Transverse colon (tissue), 4 donors: Measurements from ENCODE around the gene CDC42EP3. TPM values are rescaled to one million over a fixed set of nuclear protein-coding genes. Genes with fewer than 3 reads are reported as not detected.

Source experiments
- DNase-seq: peaks from one replicate; pipeline ENCODE4 v3.0.0-alpha.2; 2019
- H3K27ac ChIP-seq, 4 donors: fragments of 200-600 bp; sonication (generic); 2 replicates each; pipeline ENCODE4 v1.5.1; 2016 to 2018; ENCODE audit warnings: inconsistent platforms in 4 of 4
- H3K27me3 ChIP-seq: fragments of 200-600 bp; sonication (generic); 2 replicates; pipeline ENCODE4 v1.5.1; 2017; ENCODE audit warnings: inconsistent platforms
- H3K36me3 ChIP-seq, 4 donors: fragments of 200-600 bp; sonication (generic); 2 replicates each; pipeline ENCODE4 v1.5.1; 2017 to 2019; ENCODE audit warnings: inconsistent platforms in 4 of 4
- H3K4me1 ChIP-seq, 4 donors: fragments of 200-600 bp; sonication (generic); 2 replicates each; pipeline ENCODE4 v1.5.1; 2017 to 2020; ENCODE audit warnings: inconsistent platforms in 4 of 4
- H3K4me3 ChIP-seq, 4 donors: fragments of 200-600 bp; sonication (generic); 1 replicate in 1 of 4; 2 replicates in 3 of 4; pipeline versions ENCODE4 v1.5.1 to v1.6.1; 2017 to 2019; ENCODE audit warnings: inconsistent platforms in 4 of 4
- H3K9me3 ChIP-seq, 2 donors: fragments of 200-600 bp; sonication (generic); 2 replicates each; pipeline ENCODE4 v1.5.1; 2017 to 2019; ENCODE audit warnings: inconsistent platforms in 2 of 2
- EP300 ChIP-seq: sonication (generic); formaldehyde crosslinking; IDR thresholded peaks from one replicate; pipeline ENCODE4 v1.6.1; 2017; ENCODE audit warnings: antibody characterized with exemption, low read depth
- POLR2A ChIP-seq: fragments of 450-650 bp; IDR thresholded peaks from one replicate; pipeline ENCODE4 v1.6.1; 2016; ENCODE audit warnings: antibody characterized with exemption, mild to moderate bottlenecking, moderate library complexity
- POLR2AphosphoS5 ChIP-seq, 3 donors: sonication (generic); formaldehyde crosslinking; IDR thresholded peaks; one replicate each; pipeline ENCODE4 v1.6.1; 2016; ENCODE audit warnings: antibody characterized with exemption in 3 of 3
- WGBS, 2 donors: methylation state at CpG; one replicate each; pipeline ENCODE4 v1.1.5; 2018; ENCODE audit warnings: low coverage in 1 of 2; 5-methylcytosine and 5-hydroxymethylcytosine counted together
- in situ Hi-C, 4 donors: fragments of 200-750 bp; cut with MboI; loops; one replicate each; pipeline versions ENCODE4 v1.15.0 to v1.15.1; 2017; ENCODE audit warnings: low sequenced_read_pairs in 3 of 4, low pct_ligation_motif_present in 1 of 4, low pct_unique_long_range_greater_than_20kb in 1 of 4
- intact Hi-C: fragments of 100-400 bp; cut with DNase I; formaldehyde crosslinking; loops from one replicate; pipeline ENCODE4 v1.15.1; 2023; ENCODE audit warnings: low total_unique reads
- total RNA-seq, 4 donors: library from RNA; depleted of rRNA; stranded (reverse); fragments of >200 nt; gene quantifications; one replicate each; pipeline ENCODE4 v1.1.0, GENCODE V29; 2016
- TF ChIP-seq, protein P1 (sequence below), 5 experiments: fragments of 200-600 bp in 3 of 5; fragments of 450-650 bp in 2 of 5; sonication (generic) in 3 of 5; IDR thresholded peaks; 1 replicate in 2 of 5; 2 replicates in 3 of 5; pipeline ENCODE4 v1.5.1; 2016 to 2017; ENCODE audit warnings: antibody characterized with exemption in 5 of 5, inconsistent platforms in 3 of 5, mild to moderate bottlenecking in 2 of 5, moderate library complexity in 1 of 5

CDC42EP3 gene
- total RNA-seq, 4 donors from 2014 or later, result 20.6 to 104 (median 31.8) TPM

DNA sequence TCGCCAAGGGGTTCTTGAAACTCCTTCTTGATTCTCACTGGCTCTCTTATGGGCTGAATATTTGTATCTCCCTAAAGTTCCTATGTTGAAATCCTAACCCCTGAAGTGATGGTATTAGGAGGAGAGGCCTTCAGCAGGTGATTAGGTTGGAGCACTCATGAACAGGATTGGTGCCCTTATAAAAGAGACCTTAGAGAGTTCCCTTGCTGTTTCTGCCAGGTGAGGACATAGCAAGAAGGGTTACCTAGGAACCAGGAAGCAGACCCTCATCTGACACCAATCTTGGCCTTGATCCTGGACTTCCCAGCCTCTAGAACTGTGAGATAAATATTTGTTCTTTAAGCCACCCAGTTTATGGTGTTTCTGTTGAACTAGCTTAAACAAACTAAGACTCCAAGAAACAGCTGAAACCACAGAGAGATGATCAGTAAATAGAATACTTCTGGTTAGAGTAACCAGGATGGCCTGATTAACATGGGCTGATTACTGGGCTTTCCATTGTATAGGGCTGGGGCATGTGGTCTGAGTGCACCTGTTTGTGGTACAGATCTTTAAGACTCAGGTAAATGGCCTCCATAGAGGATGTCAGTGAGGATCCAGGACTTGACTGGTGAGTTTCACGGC is 7.7 kb upstream of the CDC42EP3 start:
- Histone ChIP-seq H3K9me3 (no peaks in the 10 kb centered on the region), H3K27ac (peak overlapping the region in 3 of 4 donors; percentile 15 to 47 (median 23)), H3K4me3 (no peak overlapping the region), H3K36me3 (no peaks in the 10 kb centered on the region), H3K27me3 (no peaks in the 10 kb centered on the region), H3K4me1 (peaks cover 0 to 10% (median 7%) of the 10 kb centered on the region in 4 donors)
- TF ChIP-seq, protein P1, sequence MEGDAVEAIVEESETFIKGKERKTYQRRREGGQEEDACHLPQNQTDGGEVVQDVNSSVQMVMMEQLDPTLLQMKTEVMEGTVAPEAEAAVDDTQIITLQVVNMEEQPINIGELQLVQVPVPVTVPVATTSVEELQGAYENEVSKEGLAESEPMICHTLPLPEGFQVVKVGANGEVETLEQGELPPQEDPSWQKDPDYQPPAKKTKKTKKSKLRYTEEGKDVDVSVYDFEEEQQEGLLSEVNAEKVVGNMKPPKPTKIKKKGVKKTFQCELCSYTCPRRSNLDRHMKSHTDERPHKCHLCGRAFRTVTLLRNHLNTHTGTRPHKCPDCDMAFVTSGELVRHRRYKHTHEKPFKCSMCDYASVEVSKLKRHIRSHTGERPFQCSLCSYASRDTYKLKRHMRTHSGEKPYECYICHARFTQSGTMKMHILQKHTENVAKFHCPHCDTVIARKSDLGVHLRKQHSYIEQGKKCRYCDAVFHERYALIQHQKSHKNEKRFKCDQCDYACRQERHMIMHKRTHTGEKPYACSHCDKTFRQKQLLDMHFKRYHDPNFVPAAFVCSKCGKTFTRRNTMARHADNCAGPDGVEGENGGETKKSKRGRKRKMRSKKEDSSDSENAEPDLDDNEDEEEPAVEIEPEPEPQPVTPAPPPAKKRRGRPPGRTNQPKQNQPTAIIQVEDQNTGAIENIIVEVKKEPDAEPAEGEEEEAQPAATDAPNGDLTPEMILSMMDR (IDR thresholded peaks at IDR 0.05), result no peak
- peak in 1 of 3 donors; percentile 43 for TF ChIP-seq POLR2AphosphoS5 (IDR thresholded peaks at IDR 0.05)
- no peak for DNase-seq
- in situ Hi-C loops, result loop anchor here in 1 of 4 donors (10.0 kb wide), 1 partner anchor 264 kb away; no protein-coding TSS in a partner anchor
- intact Hi-C loops, result no loop called here
- 30 to 38% methylated on average over 1 to 2 of the region's 2 CpGs for WGBS, 2 donors

DNA sequence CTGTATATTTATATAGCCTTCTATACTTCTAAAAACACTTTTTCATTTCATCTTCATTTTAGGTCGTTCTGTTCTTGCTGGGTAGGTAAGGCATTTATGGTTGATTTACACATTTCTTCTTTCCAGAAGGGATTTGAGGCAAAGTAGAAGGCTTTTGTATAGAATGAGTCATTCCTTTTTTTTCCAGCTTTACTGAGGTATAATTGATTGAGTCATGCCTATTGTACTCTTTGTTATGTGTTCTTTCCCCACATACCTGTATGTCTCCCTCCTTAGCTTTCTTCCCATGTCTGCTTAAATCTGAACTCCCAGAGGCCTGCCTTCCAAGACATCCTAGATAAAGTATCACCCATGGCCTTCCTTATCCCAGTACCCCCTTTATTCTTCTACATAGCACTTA is 4.8 kb upstream of the CDC42EP3 start:
- no peak overlapping the region for H3K27ac ChIP-seq
- no peak for DNase-seq
- no peak overlapping the region for H3K4me3 ChIP-seq
- in situ Hi-C loops, result loop anchor here in 1 of 4 donors (10.0 kb wide), 1 partner anchor 261 kb away; no protein-coding TSS in a partner anchor
- TF ChIP-seq POLR2AphosphoS5 (IDR thresholded peaks at IDR 0.05), result no peak
- TF ChIP-seq, protein P1 (IDR thresholded peaks at IDR 0.05), result no peak
- no peak for TF ChIP-seq EP300
- TF ChIP-seq POLR2A, result no peak
- H3K9me3 ChIP-seq, result no peaks in the 10 kb centered on the region
- H3K36me3 ChIP-seq, result no peaks in the 10 kb centered on the region
- WGBS, 2 donors, result 20 to 38% methylated on average over 1 of the region's 1 CpG
- H3K4me1 ChIP-seq, result peaks cover 0 to 15% (median 8%) of the 10 kb centered on the region in 4 donors
- no peaks in the 10 kb centered on the region for H3K27me3 ChIP-seq
- intact Hi-C loops, result no loop called here

DNA sequence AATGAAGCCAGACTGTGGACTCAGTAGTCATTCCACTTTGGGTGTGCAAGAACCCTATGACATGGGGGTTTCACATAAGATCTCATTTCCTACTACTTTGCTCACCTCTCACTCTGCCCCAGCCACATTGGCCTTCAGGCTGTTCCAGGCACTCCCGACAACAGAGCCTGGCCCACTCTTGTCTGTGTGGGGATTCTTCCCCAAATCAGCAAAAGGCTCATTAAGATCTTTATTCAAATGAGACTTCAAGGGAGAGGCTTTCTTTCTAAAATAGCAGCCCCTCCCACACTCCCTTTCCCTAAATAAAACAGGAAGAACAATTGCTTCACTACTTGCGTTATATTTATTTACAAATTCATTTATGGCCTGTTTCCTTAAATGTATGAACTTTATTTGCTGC is 3.5 kb upstream of the CDC42EP3 start:
- TF ChIP-seq POLR2AphosphoS5 (IDR thresholded peaks at IDR 0.05), result no peak
- TF ChIP-seq, protein P1 (IDR thresholded peaks at IDR 0.05), result no peak
- no peak for TF ChIP-seq EP300
- TF ChIP-seq POLR2A, result no peak
- H3K4me1 ChIP-seq, result peaks cover 0 to 26% (median 11%) of the 10 kb centered on the region in 4 donors
- WGBS, 2 donors, result 11 to 71% methylated on average over 1 to 2 of the region's 2 CpGs
- no peaks in the 10 kb centered on the region for H3K36me3 ChIP-seq
- intact Hi-C loops, result loop anchor here (5.0 kb wide), 1 partner anchor 102 kb away; no protein-coding TSS in a partner anchor
- in situ Hi-C loops, result loop anchor here in 2 of 4 donors (10.0 to 25.0 kb wide), 2 partner anchors 260 to 263 kb away; no protein-coding TSS in a partner anchor
- no peaks in the 10 kb centered on the region for H3K27me3 ChIP-seq
- H3K4me3 ChIP-seq, result no peak overlapping the region
- peak overlapping the region in 1 of 4 donors; percentile 9 for H3K27ac ChIP-seq
- DNase-seq, result no peak
- no peaks in the 10 kb centered on the region for H3K9me3 ChIP-seq

DNA sequence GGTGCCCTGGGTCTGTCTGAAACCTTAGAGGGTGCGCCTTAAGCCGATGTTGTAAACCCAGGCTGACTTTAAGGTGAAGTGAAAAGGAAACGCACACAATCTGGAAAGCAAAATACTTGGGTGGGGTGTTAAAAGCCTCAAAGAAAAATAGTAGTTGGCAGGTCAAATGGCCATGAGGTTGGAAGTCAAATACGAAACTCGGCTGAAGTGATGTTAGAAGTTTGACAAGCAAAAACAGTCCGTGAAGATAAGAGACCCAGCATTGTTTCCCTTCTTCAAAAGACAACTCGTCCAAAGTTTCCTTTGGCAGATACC is 1.4 kb upstream of the CDC42EP3 start:
- Histone ChIP-seq H3K36me3 (no peaks in the 10 kb centered on the region), H3K4me1 (peaks cover 0 to 36% (median 12%) of the 10 kb centered on the region in 4 donors), H3K9me3 (no peaks in the 10 kb centered on the region), H3K4me3 (peak overlapping the region in 3 of 4 donors; percentile 68 to 84 (median 82)), H3K27me3 (no peaks in the 10 kb centered on the region), H3K27ac (peak overlapping the region; percentile 93 to 96 (median 94))
- WGBS, 2 donors, result 9 to 21% methylated on average over 6 of the region's 7 CpGs
- intact Hi-C loops, result loop anchor here (5.0 kb wide), 1 partner anchor 104 kb away; no protein-coding TSS in a partner anchor
- DNase-seq, result no peak
- in situ Hi-C loops, result loop anchor here in 2 of 4 donors (10.0 to 25.0 kb wide), 2 partner anchors 258 to 261 kb away; no protein-coding TSS in a partner anchor
- TF ChIP-seq POLR2AphosphoS5 (IDR thresholded peaks at IDR 0.05), result no peak
- TF ChIP-seq POLR2A, result no peak
- TF ChIP-seq EP300, result no peak
- TF ChIP-seq, protein P1 (IDR thresholded peaks at IDR 0.05), result no peak
